Endothelial cell of umbilical vein (primary cell): Measurements from ENCODE around the gene CEACAM4. TPM values are rescaled to one million over a fixed set of nuclear protein-coding genes. Genes with fewer than 3 reads are reported as not detected.

Experiments used
- BruUV-seq: library from RNA; stranded (reverse); fragments of 400-500 nt; replicated peaks from 2 replicates; lab custom pipeline; 2021; lab: Mats Ljungman, UMichigan
- CTCF ChIA-PET: fragments of 300-600, 350-600 bp; sonication (Branson Sonifier 250); formaldehyde crosslinking; loops from one replicate; lab custom pipeline; 2021; ENCODE audit warnings: antibody characterized with exemption, inconsistent platforms; lab: Charles Lee
- POLR2A ChIA-PET: fragments of 300-600, 350-600 bp; sonication (Branson Sonifier 250); formaldehyde crosslinking; loops from one replicate; lab custom pipeline; 2021; ENCODE audit warnings: antibody characterized with exemption, inconsistent platforms; lab: Charles Lee
- DNase-seq: peaks from one replicate; pipeline ENCODE4 v3.0.0-alpha.2; 2011; ENCODE audit warnings: low read depth, low spot score
- FAIRE-seq: peaks from 2 replicates; lab custom pipeline; 2011; peaks lifted over from hg19 to GRCh38; lab: Jason Lieb, UNC
- H2AFZ ChIP-seq: 2 replicates; pipeline ENCODE4 v1.6.0; 2012; ENCODE audit warnings: low read depth, low read length, control low read depth, inconsistent platforms
- H3K27ac ChIP-seq: 2 replicates; pipeline ENCODE4 v1.5.1; 2011; ENCODE audit warnings: low read depth, mild to moderate bottlenecking, control low read depth, low read length, moderate library complexity; ENCODE audit not compliant: insufficient read depth
- H3K27me3 ChIP-seq, 2 experiments: 2 replicates each; pipeline versions ENCODE4 v1.6.0 to v1.6.1; 2011; ENCODE audit warnings: low read length in 2 of 2, mixed read lengths in 1 of 2; ENCODE audit not compliant: control insufficient read depth in 2 of 2, insufficient read depth in 2 of 2
- H3K36me3 ChIP-seq, 2 experiments: 2 replicates in 1 of 2; 3 replicates in 1 of 2; pipeline ENCODE4 v1.5.1; 2011; ENCODE audit warnings: low read length in 2 of 2, mild to moderate bottlenecking in 1 of 2, moderate library complexity in 1 of 2; ENCODE audit not compliant: control insufficient read depth in 2 of 2, insufficient read depth in 2 of 2; ENCODE audit errors: extremely low read depth in 1 of 2
- H3K4me1 ChIP-seq: 3 replicates; pipeline ENCODE4 v1.5.1; 2011; ENCODE audit warnings: mild to moderate bottlenecking, low read length; ENCODE audit not compliant: control insufficient read depth, insufficient read depth; ENCODE audit errors: extremely low read depth
- H3K4me2 ChIP-seq: 2 replicates; pipeline ENCODE4 v1.6.1; 2011; ENCODE audit warnings: low read length, control low read depth, mixed read lengths; ENCODE audit not compliant: insufficient read depth
- H3K4me3 ChIP-seq, 3 experiments: fragments of 200-600 bp in 1 of 3; sonication (generic), shearing (Covaris generic) in 1 of 3; replicated peaks in 1 of 3; 2 replicates each; pipeline ENCODE4 v1.5.1; 2011 to 2016; ENCODE audit warnings: control low read depth in 3 of 3, low read length in 3 of 3, mild to moderate bottlenecking in 2 of 3, inconsistent platforms in 1 of 3, low read depth in 1 of 3, moderate library complexity in 1 of 3; ENCODE audit not compliant: insufficient read depth in 1 of 3
- H3K79me2 ChIP-seq: 2 replicates; pipeline ENCODE4 v1.6.0; 2012; ENCODE audit warnings: low read length, inconsistent platforms; ENCODE audit not compliant: control insufficient read depth, insufficient read depth
- H3K9ac ChIP-seq: replicated peaks from 2 replicates; pipeline ENCODE3; 2011; ENCODE audit warnings: low read length, control low read depth; ENCODE audit not compliant: insufficient read depth; ENCODE audit errors: extremely low read depth
- H3K9me1 ChIP-seq: replicated peaks from 3 replicates; pipeline ENCODE4 v1.6.0; 2011; ENCODE audit warnings: mild to moderate bottlenecking, low read length; ENCODE audit not compliant: control insufficient read depth, insufficient read depth; ENCODE audit errors: extremely low read depth
- H3K9me3 ChIP-seq: replicated peaks from 2 replicates; pipeline ENCODE4 v1.5.1; 2012; ENCODE audit warnings: low read length, inconsistent platforms; ENCODE audit not compliant: control insufficient read depth, insufficient read depth
- H4K20me1 ChIP-seq: replicated peaks from 2 replicates; pipeline ENCODE3; 2011; ENCODE audit warnings: mild to moderate bottlenecking, low read length; ENCODE audit not compliant: control insufficient read depth, insufficient read depth; ENCODE audit errors: extremely low read depth
- CTCF ChIP-seq, 2 donors: IDR thresholded peaks; 1 replicate in 1 of 2; 2 replicates in 1 of 2; pipeline ENCODE4 v1.5.1; 2011; ENCODE audit warnings: low read length in 2 of 2, mild to moderate bottlenecking in 2 of 2, moderate library complexity in 2 of 2, control low read depth in 1 of 2, inconsistent platforms in 1 of 2, low read depth in 1 of 2; ENCODE audit not compliant: insufficient read depth in 1 of 2; ENCODE audit errors: extremely low read depth in 1 of 2
- EZH2 ChIP-seq: IDR thresholded peaks from 2 replicates; pipeline ENCODE4 v1.6.1; 2012; ENCODE audit warnings: borderline replicate concordance, low read depth, mild to moderate bottlenecking, moderate library complexity, low read length, inconsistent platforms; ENCODE audit not compliant: severe bottlenecking
- FOS ChIP-seq: IDR thresholded peaks from 2 replicates; pipeline ENCODE4 v1.6.1; 2011; ENCODE audit warnings: mild to moderate bottlenecking, low read length, moderate library complexity, borderline replicate concordance; ENCODE audit not compliant: insufficient read depth
- JUN ChIP-seq: IDR thresholded peaks from 2 replicates; pipeline ENCODE4 v1.6.1; 2011; ENCODE audit warnings: borderline replicate concordance, low read depth; ENCODE audit not compliant: insufficient read length, insufficient read depth
- MAX ChIP-seq: IDR thresholded peaks from 2 replicates; pipeline ENCODE4 v1.6.1; 2011; ENCODE audit not compliant: insufficient read depth, insufficient read length
- POLR2A ChIP-seq: IDR thresholded peaks from 2 replicates; pipeline ENCODE4 v1.6.1; 2012; ENCODE audit warnings: low read depth, mild to moderate bottlenecking, control low read depth, low read length
- POLR2AphosphoS5 ChIP-seq: IDR thresholded peaks from 2 replicates; pipeline ENCODE4 v1.6.1; 2012; ENCODE audit warnings: low read depth, mild to moderate bottlenecking, control low read depth, low read length, moderate library complexity; ENCODE audit not compliant: insufficient read depth
- dilution Hi-C: fragments of 300-500 bp; cut with MboI; formaldehyde crosslinking; loops from one replicate; pipeline ENCODE4 v1.15.0; 2019; ENCODE audit warnings: low sequenced_read_pairs; ENCODE audit not compliant: extremely low pct_ligation_motif_present
- intact Hi-C: fragments of 100-400 bp; cut with micrococcal nuclease; formaldehyde crosslinking; loops from one replicate; pipeline ENCODE4 v1.10.0; 2022
- polyA plus RNA-seq, 4 experiments: library from polyadenylated mRNA; depleted of rRNA in 3 of 4; stranded (reverse) in 3 of 4; unstranded in 1 of 4; fragments of >200 nt; gene quantifications; 2 replicates each; pipeline versions ENCODE4 v1.2.1 to v1.2.3, GENCODE V29; 2011 to 2012; ENCODE audit warnings: missing spikeins in 1 of 4
- total RNA-seq: library from RNA; stranded (reverse); gene quantifications from 2 replicates; pipeline ENCODE4 v1.2.3, GENCODE V29; 2021

Gene CEACAM4
- total and polyA plus RNA-seq, 2 donors (not counting 3 experiments of a cell fraction or from before 2014, with no cell fraction given): not detected

GRCh38 chr19:41626278-41626677 is 596 bp downstream of the CEACAM4 start:
- Histone ChIP-seq H3K79me2 (no peaks in the 10 kb centered on the region), H3K27ac (no peak overlapping the region), H2AFZ (no peak overlapping the region), H3K9me1 (no peaks in the 10 kb centered on the region), H3K36me3 (no peaks in the 10 kb centered on the region), H3K27me3 (peaks cover 0 to 2% of the 10 kb centered on the region in 2 experiments), H3K4me2 (no peak overlapping the region), H3K4me3 (no peak overlapping the region), H3K9ac (no peak overlapping the region), H4K20me1 (no peaks in the 10 kb centered on the region), H3K4me1 (no peaks in the 10 kb centered on the region), H3K9me3 (peaks cover 2% of the 10 kb centered on the region)
- ChIA-PET POLR2A (no interaction called here), CTCF (no interaction called here)
- intact Hi-C loops: no loop called here
- no TSS peak for BruUV-seq
- TF ChIP-seq MAX: no peak
- TF ChIP-seq EZH2: no peak
- no peak for TF ChIP-seq CTCF (IDR thresholded peaks at IDR 0.05; ENCODE audit: extremely low read depth in 1 of 2, insufficient read depth in 1 of 2, low read depth in 1 of 2, low read length in 2 of 2)
- TF ChIP-seq FOS: no peak
- no peak for TF ChIP-seq POLR2AphosphoS5
- TF ChIP-seq POLR2A: no peak
- TF ChIP-seq JUN: no peak
- no peak for DNase-seq
- no peak for FAIRE-seq
- dilution Hi-C loops: no loop called here
